ENCODE measurements around the gene EPHA10.

EPHA10 gene

GRCh38 chr1:37734629-37735591 is 30.0 kb downstream of the EPHA10 start:
- TF ChIP-seq GATA1 (IDR thresholded peaks at IDR 0.05; ENCODE audit: low read depth, low read length) (no peak), POLR2A (IDR thresholded peaks at IDR 0.05; ENCODE audit: low read length) (no peak)
- peak; percentile 13 to 34 for DNase-seq

DNA sequence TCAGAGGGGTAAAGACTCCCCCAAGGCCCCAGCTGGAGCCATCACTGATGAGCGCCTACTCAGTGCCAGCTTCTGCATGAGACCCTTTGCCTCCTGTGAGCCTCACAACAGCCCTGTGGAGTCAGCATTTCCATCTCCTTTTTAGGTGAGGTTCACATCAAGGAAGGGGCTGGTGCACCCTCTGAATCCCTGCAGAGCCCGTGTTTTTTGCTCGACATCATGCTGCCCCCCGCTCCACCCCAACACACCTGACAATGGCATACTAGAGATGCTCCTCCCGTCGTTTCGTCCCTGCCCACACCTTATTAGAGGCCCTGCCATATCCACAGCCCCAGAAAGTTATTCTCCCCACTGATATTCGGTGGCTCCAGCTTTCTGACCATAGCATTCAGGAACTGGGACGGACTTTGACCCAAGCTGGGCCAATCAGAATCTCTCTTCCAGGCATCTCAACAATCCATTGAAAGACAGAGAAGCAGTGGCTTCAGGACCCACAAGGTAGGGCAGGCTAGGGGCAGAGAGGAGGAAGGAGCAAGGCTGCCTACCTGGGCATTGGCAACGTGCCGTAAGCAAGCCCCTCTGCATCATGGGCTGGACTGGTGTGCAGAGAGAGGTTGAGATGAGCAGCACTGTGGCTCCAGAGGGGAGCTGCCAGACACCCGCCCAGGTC is 32.7 kb downstream of the EPHA10 start:
- TF ChIP-seq POLR2A (IDR thresholded peaks at IDR 0.05; ENCODE audit: low read length) (no peak), GATA1 (IDR thresholded peaks at IDR 0.05; ENCODE audit: low read depth, low read length) (no peak)
- DNase-seq: no peak

GRCh38 chr1:37731312-37732019 is 33.5 kb downstream of the EPHA10 start:
- TF ChIP-seq GATA1 (IDR thresholded peaks at IDR 0.05; ENCODE audit: low read depth, low read length): no peak
- no peak for TF ChIP-seq POLR2A (IDR thresholded peaks at IDR 0.05; ENCODE audit: low read length)
- no peak for DNase-seq

DNA sequence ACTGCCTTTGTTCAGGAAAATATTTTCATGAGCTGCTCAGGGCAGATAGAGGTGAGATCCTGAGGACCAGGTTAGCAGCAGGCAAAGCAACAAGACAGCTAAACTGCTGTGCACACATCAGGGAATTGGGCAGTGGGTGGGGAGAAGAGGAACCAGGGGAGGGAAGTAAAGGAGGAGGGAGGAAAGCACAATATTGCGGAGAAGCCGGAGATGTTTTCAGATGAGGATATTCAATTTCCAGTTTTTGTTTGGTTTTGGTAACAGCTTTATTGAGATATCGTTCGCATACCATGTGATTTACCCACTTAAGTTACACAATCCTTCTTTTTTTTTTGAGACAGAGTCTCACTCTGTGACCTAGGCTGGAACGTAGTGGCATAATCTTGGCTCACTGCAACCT is 34.5 kb downstream of the EPHA10 start:
- TF ChIP-seq POLR2A (IDR thresholded peaks at IDR 0.05; ENCODE audit: low read length) (no peak), GATA1 (IDR thresholded peaks at IDR 0.05; ENCODE audit: low read depth, low read length) (no peak)
- DNase-seq: no peak

- TF ChIP-seq POLR2A (IDR thresholded peaks at IDR 0.05; ENCODE audit: low read length) (no peak), GATA1 (IDR thresholded peaks at IDR 0.05; ENCODE audit: low read depth, low read length) (no peak)
- DNase-seq: no peak
These were observed 36.5 kb downstream of the EPHA10 start for GRCh38 chr1:37728416-37728815.

GRCh38 chr1:37726751-37727585 is 38.0 kb downstream of the EPHA10 start:
- DNase-seq: no peak
- TF ChIP-seq POLR2A (IDR thresholded peaks at IDR 0.05; ENCODE audit: low read length) (no peak), GATA1 (IDR thresholded peaks at IDR 0.05; ENCODE audit: low read depth, low read length) (no peak)

DNA sequence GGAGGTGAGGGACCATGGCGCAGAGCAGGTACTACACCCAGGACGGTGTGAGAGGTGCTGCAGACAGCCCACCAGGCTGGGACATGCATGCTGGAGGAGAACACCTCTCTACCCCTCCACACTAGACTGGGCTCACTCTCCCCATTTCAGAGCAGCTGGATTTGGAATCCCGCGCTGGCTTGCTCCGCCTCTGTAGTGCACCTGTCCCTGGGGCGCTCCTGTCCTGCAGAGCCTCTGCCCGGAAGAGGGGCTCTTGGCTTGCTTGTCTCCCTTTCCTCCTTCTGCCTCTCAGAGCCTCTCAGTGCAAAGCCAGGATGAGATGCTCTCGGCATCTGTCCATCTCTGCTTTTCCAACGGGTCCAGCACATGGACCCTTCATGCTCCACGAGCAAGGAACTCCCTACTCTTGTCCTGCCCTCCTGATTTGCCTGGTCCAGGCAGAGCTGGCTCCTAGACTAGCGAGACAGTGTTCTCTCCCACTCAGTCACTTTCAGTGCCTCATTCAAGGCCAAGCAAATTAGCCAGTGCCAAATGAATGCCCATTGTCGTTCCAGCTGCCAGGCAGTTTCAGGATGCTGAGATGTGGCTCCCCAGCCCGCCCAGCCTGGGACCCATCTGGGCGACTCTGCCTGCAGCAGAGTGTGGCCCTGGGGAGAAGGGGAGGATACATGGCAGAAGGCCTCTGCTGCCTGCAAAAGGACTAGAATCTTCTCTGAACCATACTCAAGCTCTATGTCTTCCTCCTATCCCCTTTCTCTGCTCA is 38.9 kb downstream of the EPHA10 start:
- no peak for DNase-seq
- no peak for TF ChIP-seq GATA1 (IDR thresholded peaks at IDR 0.05; ENCODE audit: low read depth, low read length)
- no peak for TF ChIP-seq POLR2A (IDR thresholded peaks at IDR 0.05; ENCODE audit: low read length)

GRCh38 chr1:37724575-37724974 is 40.3 kb downstream of the EPHA10 start:
- TF ChIP-seq GATA1 (IDR thresholded peaks at IDR 0.05; ENCODE audit: low read depth, low read length) (no peak), POLR2A (IDR thresholded peaks at IDR 0.05; ENCODE audit: low read length) (no peak)
- DNase-seq: no peak

GRCh38 chr1:37723390-37724078 is 41.4 kb downstream of the EPHA10 start:
- no peak for DNase-seq

GRCh38 chr1:37723072-37723389 is 41.9 kb downstream of the EPHA10 start:
- no peak for DNase-seq
- TF ChIP-seq POLR2A (IDR thresholded peaks at IDR 0.05; ENCODE audit: low read length): no peak
- no peak for TF ChIP-seq GATA1 (IDR thresholded peaks at IDR 0.05; ENCODE audit: low read depth, low read length)

More at GRCh38 chr1:37723390-37724078, 41.4 kb downstream of the EPHA10 start:
- TF ChIP-seq GATA1 (IDR thresholded peaks at IDR 0.05; ENCODE audit: low read depth, low read length) (no peak), POLR2A (IDR thresholded peaks at IDR 0.05; ENCODE audit: low read length) (no peak)

GRCh38 chr1:37722181-37723071 is 42.5 kb downstream of the EPHA10 start:
- no peak for TF ChIP-seq GATA1 (IDR thresholded peaks at IDR 0.05; ENCODE audit: low read depth, low read length)
- no peak for TF ChIP-seq POLR2A (IDR thresholded peaks at IDR 0.05; ENCODE audit: low read length)
- no peak for DNase-seq

All from erythroblast (primary cell).